ENCODE data around the gene CRCP. TPM values are rescaled to one million over a fixed set of nuclear protein-coding genes. Genes with fewer than 3 reads are reported as not detected.
"Not testable (repeated sequence)": the region's sequence is repeated elsewhere in the genome, so short reads cannot be mapped to it uniquely, and the experiment has no call there.

The CRCP gene
- total RNA-seq, 6 experiments from 2014 or later: 29.8 to 37.6 (median 33.7) TPM

DNA sequence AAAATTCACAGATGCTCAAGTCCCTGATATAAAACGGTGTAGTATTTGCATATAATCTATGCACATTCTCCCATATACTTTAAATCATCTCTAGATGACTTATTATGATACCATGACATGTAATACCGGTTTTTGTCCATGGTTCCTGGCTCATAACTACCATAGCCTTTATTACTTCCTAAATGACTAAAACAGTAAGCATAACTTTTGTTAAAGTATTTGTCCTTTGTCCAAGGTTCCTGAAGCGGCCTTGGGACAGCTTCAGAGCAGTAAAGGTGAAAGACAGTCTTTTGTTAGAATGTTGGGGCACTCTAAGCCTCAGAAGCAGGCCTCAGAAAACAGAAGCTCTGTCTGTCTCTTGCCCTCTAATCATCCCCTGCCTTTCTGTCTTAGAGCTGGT lies 4.0 kb downstream of the CRCP start:
- Mint-ChIP-seq H3K9me3 (no peaks in the 10 kb centered on the region), H3K36me3 (ENCODE audit: low read depth) (peaks cover 15% of the 10 kb centered on the region), H3K4me1 (ENCODE audit: low read depth) (peaks cover 44% of the 10 kb centered on the region), H3K4me3 (no peak overlapping the region), H3K27me3 (ENCODE audit: insufficient read depth) (peaks cover 3% of the 10 kb centered on the region; the same call in 1 of the 2 replicates), H3K27ac (peak overlapping the region; percentile 48; the same call in 1 of the 2 replicates)
- no peak for DNase-seq
- TF ChIP-seq CTCF (IDR thresholded peaks at IDR 0.05): no peak

DNA sequence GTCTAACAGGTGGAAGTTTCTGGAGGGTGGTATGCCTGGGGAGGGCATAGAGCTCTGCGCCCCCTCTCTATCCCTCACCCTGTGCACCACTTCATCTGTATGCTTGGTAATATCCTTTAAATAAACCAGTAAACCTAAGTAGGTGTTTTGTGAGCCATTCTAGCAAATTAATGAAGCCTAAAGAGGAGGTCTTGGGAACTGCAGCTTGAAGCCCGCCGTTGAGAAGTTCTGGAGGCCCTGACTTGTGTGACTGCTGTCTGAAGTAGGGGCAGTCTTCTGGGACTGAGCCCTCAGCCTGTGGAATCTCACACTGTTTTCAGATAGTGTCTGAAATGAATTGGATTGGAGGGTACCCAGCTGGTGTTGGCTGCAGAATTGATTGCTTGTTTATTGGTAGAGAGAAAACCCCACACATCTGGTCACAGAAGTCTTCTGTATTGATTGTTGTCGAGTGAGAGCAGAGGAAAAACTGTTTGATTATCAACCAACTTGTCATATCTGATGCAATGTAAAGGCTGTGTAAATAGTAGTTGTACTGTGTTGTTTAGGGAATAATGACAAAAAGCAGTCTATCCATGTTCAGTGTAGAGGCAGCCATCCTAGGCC lies 4.7 kb downstream of the CRCP start:
- DNase-seq: no peak
- no peaks in the 10 kb centered on the region for H3K9me3 Mint-ChIP-seq
- no peak overlapping the region for H3K4me3 Mint-ChIP-seq
- peaks cover 15% of the 10 kb centered on the region for H3K36me3 Mint-ChIP-seq (ENCODE audit: low read depth)
- no peak for TF ChIP-seq CTCF (IDR thresholded peaks at IDR 0.05)
- peak overlapping the region; percentile 6; the same call in 1 of the 2 replicates for H3K27ac Mint-ChIP-seq
- peaks cover 3% of the 10 kb centered on the region; the same call in 1 of the 2 replicates for H3K27me3 Mint-ChIP-seq (ENCODE audit: insufficient read depth)
- H3K4me1 Mint-ChIP-seq (ENCODE audit: low read depth): peaks cover 45% of the 10 kb centered on the region

DNA sequence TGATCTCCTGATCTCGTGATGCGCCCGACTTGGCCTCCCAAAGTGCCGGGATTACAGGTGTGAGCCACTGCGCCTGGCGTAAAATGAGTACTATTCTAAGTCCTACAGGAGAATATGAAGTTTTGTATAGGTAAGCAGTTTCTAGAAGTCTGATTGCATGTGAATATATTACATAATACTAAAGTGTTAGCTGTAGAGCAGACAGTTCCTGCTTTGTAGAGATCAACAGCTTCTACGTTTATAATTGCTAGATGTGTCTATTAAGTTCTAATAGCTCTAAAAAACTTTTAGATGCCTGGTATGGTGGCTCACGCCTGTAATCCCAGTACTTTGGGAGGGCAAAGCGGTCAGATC lies 8.5 kb downstream of the CRCP start:
- Mint-ChIP-seq H3K4me1 (ENCODE audit: low read depth) (peaks cover 39% of the 10 kb centered on the region), H3K9me3 (no peaks in the 10 kb centered on the region), H3K27ac (no peak overlapping the region), H3K36me3 (ENCODE audit: low read depth) (no peaks in the 10 kb centered on the region; the same call in 1 of the 2 replicates), H3K4me3 (no peak overlapping the region), H3K27me3 (ENCODE audit: insufficient read depth) (no peaks in the 10 kb centered on the region)
- no peak for TF ChIP-seq CTCF (IDR thresholded peaks at IDR 0.05)
- no peak for DNase-seq

- not testable (repeated sequence) for H3K36me3 Mint-ChIP-seq (ENCODE audit: low read depth); H3K27ac Mint-ChIP-seq; H3K4me3 Mint-ChIP-seq; DNase-seq; H3K9me3 Mint-ChIP-seq; H3K27me3 Mint-ChIP-seq (ENCODE audit: insufficient read depth)
- H3K4me1 Mint-ChIP-seq (ENCODE audit: low read depth): peaks cover 26% of the 10 kb centered on the region
Measured at GRCh38 chr7:66124569-66124861, 9.9 kb downstream of the CRCP start.

DNA sequence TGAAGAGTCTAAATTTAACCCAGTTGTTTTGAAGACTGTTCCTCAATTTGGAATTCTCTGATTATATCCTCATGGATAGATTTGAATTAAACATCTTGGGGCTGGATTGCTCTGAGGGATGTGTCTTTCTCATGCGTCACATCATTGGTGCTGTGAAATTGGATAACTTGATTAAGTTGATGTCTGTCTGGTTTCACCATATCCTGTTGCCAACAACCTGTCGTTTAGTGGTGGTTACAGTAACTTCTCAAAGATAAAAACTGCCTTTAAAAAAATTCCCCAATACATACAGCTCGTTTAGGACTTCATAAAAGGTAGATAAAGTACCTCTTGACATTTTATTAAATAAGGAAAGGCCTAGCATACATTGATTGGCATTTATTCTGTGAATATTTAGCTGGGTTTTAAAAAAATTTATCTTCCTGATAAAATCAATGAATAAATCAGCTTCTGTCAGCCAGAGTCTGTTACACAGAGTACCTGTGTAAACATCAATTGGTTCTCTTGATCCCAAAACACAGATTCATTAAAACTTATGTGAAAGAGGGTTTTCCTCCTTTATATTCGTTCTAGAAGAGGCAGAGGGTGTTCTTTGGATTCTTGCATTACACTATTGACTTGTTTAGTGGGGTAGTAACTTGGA lies 10.5 kb downstream of the CRCP start:
- Mint-ChIP-seq H3K4me1 (ENCODE audit: low read depth) (peaks cover 25% of the 10 kb centered on the region), H3K9me3 (no peaks in the 10 kb centered on the region), H3K36me3 (ENCODE audit: low read depth) (no peaks in the 10 kb centered on the region; the same call in 1 of the 2 replicates), H3K27me3 (ENCODE audit: insufficient read depth) (no peaks in the 10 kb centered on the region), H3K4me3 (no peak overlapping the region), H3K27ac (no peak overlapping the region)
- DNase-seq: no peak
- no peak for TF ChIP-seq CTCF (IDR thresholded peaks at IDR 0.05)

- peaks cover 25% of the 10 kb centered on the region for H3K4me1 Mint-ChIP-seq (ENCODE audit: low read depth)
- not testable (repeated sequence) for H3K27ac Mint-ChIP-seq; H3K36me3 Mint-ChIP-seq (ENCODE audit: low read depth); H3K27me3 Mint-ChIP-seq (ENCODE audit: insufficient read depth); H3K4me3 Mint-ChIP-seq; H3K9me3 Mint-ChIP-seq; DNase-seq
Measured at GRCh38 chr7:66125781-66126352, 11.2 kb downstream of the CRCP start.

DNA sequence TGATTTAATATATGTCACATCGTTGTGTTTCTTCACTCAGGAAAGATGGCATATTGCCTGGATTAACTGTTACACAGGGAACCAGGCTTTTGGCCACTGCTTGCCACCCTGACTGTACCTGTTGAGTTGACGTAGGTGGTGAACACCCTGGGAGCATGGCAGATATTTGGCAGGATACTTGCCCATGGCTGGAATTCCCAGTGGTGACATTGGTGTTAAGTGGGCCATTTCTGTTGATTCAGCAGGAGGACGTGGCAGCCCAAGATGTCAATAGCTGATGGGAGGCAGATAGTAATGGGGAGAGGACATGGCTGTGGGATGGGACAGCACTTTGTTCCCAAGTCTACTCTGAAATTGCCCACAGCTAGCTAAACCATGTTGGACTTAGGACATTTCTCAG lies 12.5 kb downstream of the CRCP start:
- H3K9me3 Mint-ChIP-seq; H3K27me3 Mint-ChIP-seq (ENCODE audit: insufficient read depth); DNase-seq; H3K27ac Mint-ChIP-seq; H3K4me3 Mint-ChIP-seq: not testable (repeated sequence)
- peaks cover 12% of the 10 kb centered on the region for H3K36me3 Mint-ChIP-seq (ENCODE audit: low read depth)
- H3K4me1 Mint-ChIP-seq (ENCODE audit: low read depth): peaks cover 25% of the 10 kb centered on the region

All from HFFc6 (cell line).